ENCODE measurements around the gene USHBP1. TPM values are rescaled to one million over a fixed set of nuclear protein-coding genes. Genes with fewer than 3 reads are reported as not detected.

USHBP1 gene
- total and polyA plus RNA-seq, 2 donors (not counting 1 experiment from before 2014, with no cell fraction given): 0.39 TPM; not detected in 1

GRCh38 chr19:17226002-17226933 is 38.3 kb downstream of the USHBP1 start, which contains the start of gene OCEL1:
OCEL1 (plus strand) TSS chr19:17226226; CDS start chr19:17226248, 22 bp downstream.
- Mint-ChIP-seq H3K27me3 (no peaks in the 10 kb centered on the region), H3K9me3 (ENCODE audit: insufficient read depth) (no peaks in the 10 kb centered on the region), H3K4me3 (peak within 1 kb of the TSS; percentile 90), H3K27ac (peak within 1 kb of the TSS; percentile 94), H3K4me1 (peaks cover 12% of the 10 kb centered on the region)
- DNase-seq (peak; percentile 99), ATAC-seq (ENCODE audit: low read depth) (peak; percentile 90)
- WGBS (ENCODE audit: insufficient coverage): under 1% methylated on average over 90 of the region's 90 CpGs
- Histone ChIP-seq H3K36me3 (replicated peaks in 1 of 2; ENCODE audit: control extremely low read depth in 1 of 2, control insufficient read depth in 1 of 2, extremely low read depth in 1 of 2, insufficient read depth in 2 of 2, low read length in 1 of 2) (peaks cover 2 to 14% of the 10 kb centered on the region in 2 experiments), H3K9ac (ENCODE audit: low read length) (peak within 1 kb of the TSS; percentile 79), H3K27ac (ENCODE audit: low read length in 2 of 2) (peak within 1 kb of the TSS; percentile 75 to 80), H4K20me1 (ENCODE audit: control insufficient read depth, insufficient read depth, low read length, poor library complexity, severe bottlenecking) (no peaks in the 10 kb centered on the region), H3K4me2 (replicated peaks; ENCODE audit: low read depth, low read length, poor library complexity, severe bottlenecking) (peak within 1 kb of the TSS; percentile 96), H3K27me3 (replicated peaks in 1 of 4; ENCODE audit: control extremely low read depth in 1 of 4, control insufficient read depth in 3 of 4, insufficient read depth in 4 of 4, low read length in 3 of 4) (no peaks in the 10 kb centered on the region), H3K4me3 (ENCODE audit: control extremely low read depth in 1 of 5, extremely low read depth in 1 of 5, insufficient read depth in 1 of 5, low read depth in 2 of 5, low read length in 4 of 5) (peak within 1 kb of the TSS; percentile 74 to 81 (median 79)), H3K79me2 (ENCODE audit: control insufficient read depth, insufficient read depth, low read length) (no peaks in the 10 kb centered on the region), H2AFZ (ENCODE audit: insufficient read depth, low read depth, low read length, poor library complexity, severe bottlenecking) (peak within 1 kb of the TSS; percentile 83), H3K4me1 (ENCODE audit: control insufficient read depth in 2 of 2, insufficient read depth in 2 of 2, low read length in 2 of 2) (peaks cover 3 to 20% of the 10 kb centered on the region in 2 donors), H3K9me3 (ENCODE audit: control extremely low read depth in 1 of 3, control insufficient read depth in 2 of 3, insufficient read depth in 1 of 3, low read length in 2 of 3) (peaks cover 0 to 4% (median 0%) of the 10 kb centered on the region in 3 donors)
- ChIA-PET CTCF (interaction anchor here (1.0 to 3.7 kb wide), 7 partner anchors 9 to 159 kb away, joined by 3 to 13 read pairs (median 5); partner anchors contain the start of gene USE1), POLR2A (interaction anchor here (0.6 to 2.8 kb wide), 12 partner anchors 9 to 79 kb away, joined by 3 to 29 read pairs (median 4); partner anchors contain the start of genes ANKLE1, BABAM1 and USE1)
- TF ChIP-seq EZH2 (IDR thresholded peaks at IDR 0.05; ENCODE audit: borderline replicate concordance, insufficient read depth, low read depth, low read length, poor library complexity, severe bottlenecking): no peak
- TF ChIP-seq CTCF (IDR thresholded peaks at IDR 0.05): no peak
- intact Hi-C loops (cut with micrococcal nuclease): loop anchor here (1.0 to 5.0 kb wide), 11 partner anchors 9 to 1296 kb away; partner anchors contain the start of genes BABAM1, DDA1, ELL and HAUS8

Data from B cell (primary cell).